ENCODE measurements around the gene TRAF7. TPM values are rescaled to one million over a fixed set of nuclear protein-coding genes. Genes with fewer than 3 reads are reported as not detected.

The TRAF7 gene
- total RNA-seq, 4 donors from 2014 or later, result 36.3 to 70.1 (median 56.3) TPM

- 76% methylated on average over 5 of the region's 23 CpGs; no CpG with 5 or more reads in 1 of the 2 donors for WGBS, 2 donors (ENCODE audit: low coverage in 1 of 2)
- no peaks in the 10 kb centered on the region for H3K27me3 ChIP-seq
Measured at GRCh38 chr16:2206780-2207433, 51.3 kb downstream of the TRAF7 start.

GRCh38 chr16:2207872-2208271, 52.3 kb downstream of the TRAF7 start:
- Histone ChIP-seq H3K4me3 (no peak overlapping the region), H3K36me3 (peaks cover 0 to 45% of the 10 kb centered on the region in 2 donors), H3K27me3 (no peaks in the 10 kb centered on the region), H3K9me3 (no peaks in the 10 kb centered on the region), H3K4me1 (peaks cover 0 to 39% (median 17%) of the 10 kb centered on the region in 3 donors), H3K27ac (no peak overlapping the region)
- 60% methylated on average over 2 of the region's 9 CpGs; no CpG with 5 or more reads in 1 of the 2 donors for WGBS, 2 donors (ENCODE audit: low coverage in 1 of 2)
- TF ChIP-seq EP300 (IDR thresholded peaks at IDR 0.05) (no peak), POLR2A (IDR thresholded peaks at IDR 0.05) (no peak), CTCF (IDR thresholded peaks at IDR 0.05) (no peak), POLR2AphosphoS5 (IDR thresholded peaks at IDR 0.05) (no peak)
- no peak for ATAC-seq

More at GRCh38 chr16:2206780-2207433, 51.3 kb downstream of the TRAF7 start:
- H3K4me3 ChIP-seq, result no peak overlapping the region
- H3K9me3 ChIP-seq, result no peaks in the 10 kb centered on the region
- H3K4me1 ChIP-seq, result peaks cover 0 to 29% (median 14%) of the 10 kb centered on the region in 3 donors
- ATAC-seq, result no peak
- peaks cover 0 to 38% of the 10 kb centered on the region in 2 donors for H3K36me3 ChIP-seq
- peak overlapping the region in 1 of 4 donors; percentile 98 for H3K27ac ChIP-seq
- TF ChIP-seq EP300 (IDR thresholded peaks at IDR 0.05), result no peak
- TF ChIP-seq POLR2AphosphoS5 (IDR thresholded peaks at IDR 0.05), result no peak
- no peak for TF ChIP-seq POLR2A (IDR thresholded peaks at IDR 0.05)
- TF ChIP-seq CTCF (IDR thresholded peaks at IDR 0.05), result no peak

GRCh38 chr16:2208308-2208707, 52.7 kb downstream of the TRAF7 start:
- no peak for ATAC-seq
- peaks cover 0 to 45% of the 10 kb centered on the region in 2 donors for H3K36me3 ChIP-seq
- no peak overlapping the region for H3K27ac ChIP-seq
- H3K9me3 ChIP-seq, result no peaks in the 10 kb centered on the region
- TF ChIP-seq POLR2A (IDR thresholded peaks at IDR 0.05), result no peak
- TF ChIP-seq CTCF (IDR thresholded peaks at IDR 0.05), result no peak
- TF ChIP-seq POLR2AphosphoS5 (IDR thresholded peaks at IDR 0.05), result no peak
- no peak for TF ChIP-seq EP300 (IDR thresholded peaks at IDR 0.05)
- WGBS, 2 donors (ENCODE audit: low coverage in 1 of 2), result 80% methylated on average over 1 of the region's 23 CpGs; no CpG with 5 or more reads in 1 of the 2 donors
- peaks cover 2 to 43% (median 22%) of the 10 kb centered on the region in 3 donors for H3K4me1 ChIP-seq
- H3K4me3 ChIP-seq, result no peak overlapping the region
- no peaks in the 10 kb centered on the region for H3K27me3 ChIP-seq

- Histone ChIP-seq H3K36me3 (peaks cover 0 to 45% of the 10 kb centered on the region in 2 donors), H3K4me1 (peaks cover 5 to 48% (median 25%) of the 10 kb centered on the region in 3 donors)
- no peak for TF ChIP-seq EP300 (IDR thresholded peaks at IDR 0.05)
- TF ChIP-seq CTCF (IDR thresholded peaks at IDR 0.05), result no peak
- no peak for TF ChIP-seq POLR2A (IDR thresholded peaks at IDR 0.05)
- TF ChIP-seq POLR2AphosphoS5 (IDR thresholded peaks at IDR 0.05), result no peak
Measured at GRCh38 chr16:2208772-2209171, 53.2 kb downstream of the TRAF7 start.

More at GRCh38 chr16:2208772-2209171, 53.2 kb downstream of the TRAF7 start:
- Histone ChIP-seq H3K27me3 (no peaks in the 10 kb centered on the region), H3K9me3 (no peaks in the 10 kb centered on the region), H3K27ac (no peak overlapping the region), H3K4me3 (no peak overlapping the region)
- ATAC-seq, result no peak
- WGBS, 2 donors (ENCODE audit: low coverage in 1 of 2), result no CpG with 5 or more reads among the region's 9 CpGs
